Parathyroid adenoma (tissue), 2 donors: Measurements from ENCODE around the gene SMYD5.

Experiments used
- H2AFZ ChIP-seq: fragments of 300-600 bp; sonication (generic); one replicate; pipeline ENCODE4 v1.7.0; 2017; ENCODE audit warnings: antibody characterized with exemption, mild to moderate bottlenecking
- H3K27ac ChIP-seq: fragments of 300-600 bp; sonication (generic); one replicate; pipeline ENCODE4 v1.7.0; 2017
- H3K27me3 ChIP-seq: fragments of 300-600 bp; sonication (generic); one replicate; pipeline ENCODE4 v1.7.0; 2017; ENCODE audit warnings: low read length; ENCODE audit not compliant: control insufficient read depth, insufficient read depth
- H3K36me3 ChIP-seq: fragments of 300-600 bp; sonication (generic); one replicate; pipeline ENCODE4 v1.7.0; 2017; ENCODE audit warnings: low read length; ENCODE audit not compliant: control insufficient read depth, insufficient read depth
- H3K4me1 ChIP-seq: fragments of 300-600 bp; sonication (generic); one replicate; pipeline ENCODE4 v1.7.0; 2017; ENCODE audit warnings: control low read depth
- H3K4me2 ChIP-seq: fragments of 300-600 bp; sonication (generic); one replicate; pipeline ENCODE4 v1.7.0; 2017; ENCODE audit warnings: low read length
- H3K4me3 ChIP-seq: fragments of 300-600 bp; sonication (generic); one replicate; pipeline ENCODE4 v1.7.0; 2017; ENCODE audit warnings: low read depth, low read length
- H3K79me2 ChIP-seq: fragments of 300-600 bp; sonication (generic); one replicate; pipeline ENCODE4 v1.7.0; 2017; ENCODE audit warnings: control low read depth
- H3K9ac ChIP-seq: fragments of 300-600 bp; sonication (generic); one replicate; pipeline ENCODE4 v1.7.0; 2017; ENCODE audit warnings: mild to moderate bottlenecking
- H3K9me3 ChIP-seq: fragments of 300-600 bp; sonication (generic); one replicate; pipeline ENCODE4 v1.7.0; 2017; ENCODE audit warnings: low read length; ENCODE audit not compliant: control insufficient read depth
- TF ChIP-seq, protein P1 (sequence below): fragments of 300-600 bp; sonication (generic); IDR thresholded peaks from one replicate; pipeline ENCODE4 v1.7.0; 2017; ENCODE audit warnings: antibody characterized with exemption, mild to moderate bottlenecking
- donor health status: primary hyperparathyroidism.

The SMYD5 gene

GRCh38 chr2:73232403-73233153 lies 18.5 kb downstream of the SMYD5 start:
- no peak overlapping the region for H3K27ac ChIP-seq
- H3K27me3 ChIP-seq: no peaks in the 10 kb centered on the region
- no peaks in the 10 kb centered on the region for H3K36me3 ChIP-seq
- peaks cover 12% of the 10 kb centered on the region for H3K79me2 ChIP-seq
- no peaks in the 10 kb centered on the region for H3K9me3 ChIP-seq
- peak overlapping the region; percentile 40 for H3K9ac ChIP-seq
- H3K4me3 ChIP-seq: peak overlapping the region; percentile 71
- H2AFZ ChIP-seq: peak overlapping the region; percentile 91
- TF ChIP-seq, protein P1, sequence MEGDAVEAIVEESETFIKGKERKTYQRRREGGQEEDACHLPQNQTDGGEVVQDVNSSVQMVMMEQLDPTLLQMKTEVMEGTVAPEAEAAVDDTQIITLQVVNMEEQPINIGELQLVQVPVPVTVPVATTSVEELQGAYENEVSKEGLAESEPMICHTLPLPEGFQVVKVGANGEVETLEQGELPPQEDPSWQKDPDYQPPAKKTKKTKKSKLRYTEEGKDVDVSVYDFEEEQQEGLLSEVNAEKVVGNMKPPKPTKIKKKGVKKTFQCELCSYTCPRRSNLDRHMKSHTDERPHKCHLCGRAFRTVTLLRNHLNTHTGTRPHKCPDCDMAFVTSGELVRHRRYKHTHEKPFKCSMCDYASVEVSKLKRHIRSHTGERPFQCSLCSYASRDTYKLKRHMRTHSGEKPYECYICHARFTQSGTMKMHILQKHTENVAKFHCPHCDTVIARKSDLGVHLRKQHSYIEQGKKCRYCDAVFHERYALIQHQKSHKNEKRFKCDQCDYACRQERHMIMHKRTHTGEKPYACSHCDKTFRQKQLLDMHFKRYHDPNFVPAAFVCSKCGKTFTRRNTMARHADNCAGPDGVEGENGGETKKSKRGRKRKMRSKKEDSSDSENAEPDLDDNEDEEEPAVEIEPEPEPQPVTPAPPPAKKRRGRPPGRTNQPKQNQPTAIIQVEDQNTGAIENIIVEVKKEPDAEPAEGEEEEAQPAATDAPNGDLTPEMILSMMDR: no peak
- H3K4me1 ChIP-seq: peaks cover 7% of the 10 kb centered on the region
- H3K4me2 ChIP-seq: peak overlapping the region; percentile 87

DNA sequence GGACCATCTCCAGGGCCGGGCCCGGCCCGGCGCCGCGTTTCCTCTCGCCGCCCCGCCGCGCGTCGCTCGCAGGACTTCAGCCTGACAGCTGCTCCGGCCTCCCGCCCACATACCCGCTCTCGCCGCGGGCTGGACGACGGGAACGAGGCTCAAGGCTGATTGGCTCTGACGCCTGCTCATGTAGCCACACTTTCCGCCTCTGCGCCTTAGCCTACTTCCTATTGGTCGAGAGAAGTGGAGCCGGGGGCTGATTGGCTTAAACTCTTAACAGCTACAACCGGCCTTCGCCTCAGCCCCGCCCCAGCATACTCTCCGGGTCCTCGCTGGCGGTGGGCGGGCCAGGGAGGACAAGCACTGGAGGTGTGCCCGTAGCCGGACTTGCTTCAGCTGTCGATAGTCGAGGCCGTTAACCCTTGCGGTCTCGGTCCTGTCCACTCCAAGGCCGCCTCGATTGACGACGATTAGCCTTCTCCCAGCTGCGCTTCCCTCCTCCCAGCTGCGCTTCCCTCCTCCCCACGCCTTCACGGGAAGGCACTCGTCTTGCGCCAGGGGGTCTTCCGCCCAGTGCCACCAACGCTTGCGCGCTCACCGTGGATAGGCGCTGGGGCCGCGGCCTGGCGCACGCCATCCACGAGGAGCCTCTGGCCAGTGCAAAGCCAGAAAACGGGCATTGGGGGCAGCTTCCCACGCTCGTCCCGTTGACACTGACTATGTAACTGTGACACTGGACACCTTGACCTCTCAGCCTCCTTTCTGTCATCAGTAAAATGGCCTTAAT lies 19.3 kb downstream of the SMYD5 start, which contains the start of gene PRADC1:
PRADC1 (minus strand) TSS at position 86 of the 778 bp plus-strand sequence; CDS start at position 7, 79 bp downstream.
- TF ChIP-seq, protein P1: no peak
- H3K79me2 ChIP-seq: peaks cover 14% of the 10 kb centered on the region
- peak within 1 kb of the TSS; percentile 88 for H3K9ac ChIP-seq
- no peaks in the 10 kb centered on the region for H3K27me3 ChIP-seq
- H3K27ac ChIP-seq: peak within 1 kb of the TSS; percentile 95
- no peaks in the 10 kb centered on the region for H3K36me3 ChIP-seq
- peak within 1 kb of the TSS; percentile 99 for H3K4me2 ChIP-seq
- H3K4me3 ChIP-seq: peak within 1 kb of the TSS; percentile 71
- peak within 1 kb of the TSS; percentile 98 for H2AFZ ChIP-seq
- no peaks in the 10 kb centered on the region for H3K9me3 ChIP-seq
- H3K4me1 ChIP-seq: peaks cover 7% of the 10 kb centered on the region

- TF ChIP-seq, protein P1: no peak
- no peaks in the 10 kb centered on the region for H3K27me3 ChIP-seq
- H3K9me3 ChIP-seq: no peaks in the 10 kb centered on the region
- H3K4me1 ChIP-seq: peaks cover 7% of the 10 kb centered on the region
- H3K4me3 ChIP-seq: peak within 1 kb of the TSS; percentile 71
- peak within 1 kb of the TSS; percentile 98 for H2AFZ ChIP-seq
- H3K4me2 ChIP-seq: peak within 1 kb of the TSS; percentile 99
- H3K9ac ChIP-seq: peak within 1 kb of the TSS; percentile 88
- peaks cover 16% of the 10 kb centered on the region for H3K79me2 ChIP-seq
- H3K27ac ChIP-seq: peak within 1 kb of the TSS; percentile 95
- H3K36me3 ChIP-seq: no peaks in the 10 kb centered on the region
Measured at GRCh38 chr2:73233932-73234832, 20.1 kb downstream of the SMYD5 start, which contains the start of gene CCT7. Gene CCT7, plus strand, starts transcription at chr2:73234308. Its CDS starts 71 bp downstream, at chr2:73234379.

DNA sequence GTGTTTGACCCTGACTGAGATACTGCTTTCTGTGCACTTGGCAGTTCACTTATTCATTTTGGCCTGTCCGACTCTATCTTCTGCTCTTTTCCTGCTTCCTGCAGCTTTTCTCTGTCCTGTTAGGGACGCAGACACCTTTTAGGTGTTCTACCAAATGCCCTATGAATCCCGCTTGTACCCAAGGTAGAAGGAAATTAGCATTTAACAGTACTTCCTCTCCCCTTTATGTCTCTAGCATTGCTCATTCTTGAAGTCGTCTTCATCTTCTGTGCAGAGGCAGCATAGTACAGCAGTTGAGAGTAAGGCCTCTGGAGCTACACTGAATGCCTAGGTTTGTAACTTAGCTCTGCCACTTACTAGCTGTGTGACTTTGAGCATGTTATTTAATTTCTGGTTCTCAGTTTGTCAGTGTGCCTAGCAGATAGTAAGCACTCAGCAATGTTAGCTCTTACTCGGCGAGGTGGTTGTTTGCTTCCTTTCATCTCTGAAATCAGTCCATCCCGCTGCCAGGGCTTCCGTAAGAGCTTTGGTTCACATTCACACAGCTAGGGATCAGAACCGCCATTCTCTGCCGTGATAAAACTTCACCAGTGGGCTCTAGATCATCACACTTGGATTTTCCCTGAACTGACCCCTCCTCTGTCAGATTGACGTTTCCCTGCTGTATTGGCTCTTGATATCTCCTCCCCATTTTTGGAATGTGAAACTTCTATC lies 21.4 kb downstream of the SMYD5 start:
- no peak overlapping the region for H3K9ac ChIP-seq
- H3K27me3 ChIP-seq: no peaks in the 10 kb centered on the region
- H3K4me1 ChIP-seq: peaks cover 7% of the 10 kb centered on the region
- TF ChIP-seq, protein P1: no peak
- no peaks in the 10 kb centered on the region for H3K36me3 ChIP-seq
- H3K9me3 ChIP-seq: no peaks in the 10 kb centered on the region
- H3K4me3 ChIP-seq: peak overlapping the region; percentile 71
- peaks cover 16% of the 10 kb centered on the region for H3K79me2 ChIP-seq
- no peak overlapping the region for H3K27ac ChIP-seq
- H3K4me2 ChIP-seq: peak overlapping the region; percentile 99
- no peak overlapping the region for H2AFZ ChIP-seq
